Endothelial cell of umbilical vein (primary cell): ENCODE results near the gene LARP1. TPM values are rescaled to one million over a fixed set of nuclear protein-coding genes. Genes with fewer than 3 reads are reported as not detected.

Source experiments
- Bru-seq: library from RNA; stranded (reverse); fragments of 400-500 nt; gene quantifications from one replicate; lab custom pipeline; 2021; lab: Mats Ljungman, UMichigan
- BruChase-seq, 2 experiments: library from RNA; stranded (reverse); fragments of 400-500 nt; gene quantifications; one replicate each; lab custom pipeline; 2021; lab: Mats Ljungman, UMichigan
- BruUV-seq: library from RNA; stranded (reverse); fragments of 400-500 nt; replicated peaks from 2 replicates; lab custom pipeline; 2021; lab: Mats Ljungman, UMichigan
- CTCF ChIA-PET: fragments of 300-600, 350-600 bp; sonication (Branson Sonifier 250); formaldehyde crosslinking; loops from one replicate; lab custom pipeline; 2021; ENCODE audit warnings: antibody characterized with exemption, inconsistent platforms; lab: Charles Lee
- POLR2A ChIA-PET: fragments of 300-600, 350-600 bp; sonication (Branson Sonifier 250); formaldehyde crosslinking; loops from one replicate; lab custom pipeline; 2021; ENCODE audit warnings: antibody characterized with exemption, inconsistent platforms; lab: Charles Lee
- DNase-seq: peaks from one replicate; pipeline ENCODE4 v3.0.0-alpha.2; 2011; ENCODE audit warnings: low read depth, low spot score
- FAIRE-seq: peaks from 2 replicates; lab custom pipeline; 2011; peaks lifted over from hg19 to GRCh38; lab: Jason Lieb, UNC
- H2AFZ ChIP-seq: 2 replicates; pipeline ENCODE4 v1.6.0; 2012; ENCODE audit warnings: low read depth, low read length, control low read depth, inconsistent platforms
- H3K27ac ChIP-seq: 2 replicates; pipeline ENCODE4 v1.5.1; 2011; ENCODE audit warnings: low read depth, mild to moderate bottlenecking, control low read depth, low read length, moderate library complexity; ENCODE audit not compliant: insufficient read depth
- H3K27me3 ChIP-seq, 2 experiments: 2 replicates each; pipeline versions ENCODE4 v1.6.0 to v1.6.1; 2011; ENCODE audit warnings: low read length in 2 of 2, mixed read lengths in 1 of 2; ENCODE audit not compliant: control insufficient read depth in 2 of 2, insufficient read depth in 2 of 2
- H3K36me3 ChIP-seq, 2 experiments: 2 replicates in 1 of 2; 3 replicates in 1 of 2; pipeline ENCODE4 v1.5.1; 2011; ENCODE audit warnings: low read length in 2 of 2, mild to moderate bottlenecking in 1 of 2, moderate library complexity in 1 of 2; ENCODE audit not compliant: control insufficient read depth in 2 of 2, insufficient read depth in 2 of 2; ENCODE audit errors: extremely low read depth in 1 of 2
- H3K4me1 ChIP-seq: 3 replicates; pipeline ENCODE4 v1.5.1; 2011; ENCODE audit warnings: mild to moderate bottlenecking, low read length; ENCODE audit not compliant: control insufficient read depth, insufficient read depth; ENCODE audit errors: extremely low read depth
- H3K4me2 ChIP-seq: 2 replicates; pipeline ENCODE4 v1.6.1; 2011; ENCODE audit warnings: low read length, control low read depth, mixed read lengths; ENCODE audit not compliant: insufficient read depth
- H3K4me3 ChIP-seq, 3 experiments: fragments of 200-600 bp in 1 of 3; sonication (generic), shearing (Covaris generic) in 1 of 3; replicated peaks in 1 of 3; 2 replicates each; pipeline ENCODE4 v1.5.1; 2011 to 2016; ENCODE audit warnings: control low read depth in 3 of 3, low read length in 3 of 3, mild to moderate bottlenecking in 2 of 3, inconsistent platforms in 1 of 3, low read depth in 1 of 3, moderate library complexity in 1 of 3; ENCODE audit not compliant: insufficient read depth in 1 of 3
- H3K79me2 ChIP-seq: 2 replicates; pipeline ENCODE4 v1.6.0; 2012; ENCODE audit warnings: low read length, inconsistent platforms; ENCODE audit not compliant: control insufficient read depth, insufficient read depth
- H3K9ac ChIP-seq: replicated peaks from 2 replicates; pipeline ENCODE3; 2011; ENCODE audit warnings: low read length, control low read depth; ENCODE audit not compliant: insufficient read depth; ENCODE audit errors: extremely low read depth
- H3K9me1 ChIP-seq: replicated peaks from 3 replicates; pipeline ENCODE4 v1.6.0; 2011; ENCODE audit warnings: mild to moderate bottlenecking, low read length; ENCODE audit not compliant: control insufficient read depth, insufficient read depth; ENCODE audit errors: extremely low read depth
- H3K9me3 ChIP-seq: replicated peaks from 2 replicates; pipeline ENCODE4 v1.5.1; 2012; ENCODE audit warnings: low read length, inconsistent platforms; ENCODE audit not compliant: control insufficient read depth, insufficient read depth
- H4K20me1 ChIP-seq: replicated peaks from 2 replicates; pipeline ENCODE3; 2011; ENCODE audit warnings: mild to moderate bottlenecking, low read length; ENCODE audit not compliant: control insufficient read depth, insufficient read depth; ENCODE audit errors: extremely low read depth
- EZH2 ChIP-seq: IDR thresholded peaks from 2 replicates; pipeline ENCODE4 v1.6.1; 2012; ENCODE audit warnings: borderline replicate concordance, low read depth, mild to moderate bottlenecking, moderate library complexity, low read length, inconsistent platforms; ENCODE audit not compliant: severe bottlenecking
- FOS ChIP-seq: IDR thresholded peaks from 2 replicates; pipeline ENCODE4 v1.6.1; 2011; ENCODE audit warnings: mild to moderate bottlenecking, low read length, moderate library complexity, borderline replicate concordance; ENCODE audit not compliant: insufficient read depth
- GATA2 ChIP-seq: IDR thresholded peaks from 2 replicates; pipeline ENCODE4 v1.7.0; 2011; ENCODE audit warnings: low read depth, mild to moderate bottlenecking, moderate library complexity, mixed read lengths, low read length; ENCODE audit not compliant: insufficient read length, insufficient read depth
- JUN ChIP-seq: IDR thresholded peaks from 2 replicates; pipeline ENCODE4 v1.6.1; 2011; ENCODE audit warnings: borderline replicate concordance, low read depth; ENCODE audit not compliant: insufficient read length, insufficient read depth
- MAX ChIP-seq: IDR thresholded peaks from 2 replicates; pipeline ENCODE4 v1.6.1; 2011; ENCODE audit not compliant: insufficient read depth, insufficient read length
- MYC ChIP-seq: IDR thresholded peaks from one replicate; pipeline ENCODE4 v1.6.1; 2011; ENCODE audit warnings: mild to moderate bottlenecking, low read depth, low read length
- POLR2A ChIP-seq: IDR thresholded peaks from 2 replicates; pipeline ENCODE4 v1.6.1; 2012; ENCODE audit warnings: low read depth, mild to moderate bottlenecking, control low read depth, low read length
- POLR2AphosphoS5 ChIP-seq: IDR thresholded peaks from 2 replicates; pipeline ENCODE4 v1.6.1; 2012; ENCODE audit warnings: low read depth, mild to moderate bottlenecking, control low read depth, low read length, moderate library complexity; ENCODE audit not compliant: insufficient read depth
- dilution Hi-C: fragments of 300-500 bp; cut with MboI; formaldehyde crosslinking; loops from one replicate; pipeline ENCODE4 v1.15.0; 2019; ENCODE audit warnings: low sequenced_read_pairs; ENCODE audit not compliant: extremely low pct_ligation_motif_present
- intact Hi-C: fragments of 100-400 bp; cut with micrococcal nuclease; formaldehyde crosslinking; loops from one replicate; pipeline ENCODE4 v1.10.0; 2022
- long read RNA-seq: library from polyadenylated mRNA; stranded (forward); transcript quantifications from one replicate; pipeline ENCODE4 v2.0.0, GENCODE V29; 2021
- polyA minus RNA-seq, 3 experiments: library from RNA; depleted of rRNA, polyadenylated mRNA; stranded (reverse); fragments of >200 nt; gene quantifications; 1 replicate in 1 of 3; 2 replicates in 2 of 3; pipeline ENCODE4 v1.2.3, GENCODE V29; 2011
- polyA plus RNA-seq, 4 experiments: library from polyadenylated mRNA; depleted of rRNA in 3 of 4; stranded (reverse) in 3 of 4; unstranded in 1 of 4; fragments of >200 nt; gene quantifications; 2 replicates each; pipeline versions ENCODE4 v1.2.1 to v1.2.3, GENCODE V29; 2011 to 2012; ENCODE audit warnings: missing spikeins in 1 of 4
- total RNA-seq: library from RNA; stranded (reverse); gene quantifications from 2 replicates; pipeline ENCODE4 v1.2.3, GENCODE V29; 2021
- TF ChIP-seq, protein P1 (sequence below), 2 donors: IDR thresholded peaks; 1 replicate in 1 of 2; 2 replicates in 1 of 2; pipeline ENCODE4 v1.5.1; 2011; ENCODE audit warnings: low read length in 2 of 2, mild to moderate bottlenecking in 2 of 2, moderate library complexity in 2 of 2, control low read depth in 1 of 2, inconsistent platforms in 1 of 2, low read depth in 1 of 2; ENCODE audit not compliant: insufficient read depth in 1 of 2; ENCODE audit errors: extremely low read depth in 1 of 2

The LARP1 gene
- total RNA-seq (227 and 252 TPM in 2 replicates), polyA plus RNA-seq (57.1 and 70.4 TPM in 2 replicates), polyA minus RNA-seq (120 and 127 TPM in 2 replicates), Bru-seq, nascent RNA (percentile 84 among the genes with signal in this experiment), BruChase-seq, experiment 1, labeled RNA remaining after a 6-hour chase (percentile 95 among the genes with signal in this experiment), BruChase-seq, experiment 2, labeled RNA remaining after a 2-hour chase (percentile 87 among the genes with signal in this experiment)
- polyA plus RNA-seq (2011; cell fraction: cytosol; rRNA removed) = 74.0 and 83.1 TPM in 2 replicates
- 155 and 162 TPM in 2 replicates for polyA plus RNA-seq (2011; cell fraction: nucleus; rRNA removed)
- polyA plus RNA-seq (2012) = 86.8 and 99.9 TPM in 2 replicates
- polyA minus RNA-seq (2011; cell fraction: cytosol; rRNA and poly(A)+ RNA removed) = 87.9 TPM
- polyA minus RNA-seq (2011; cell fraction: nucleus; rRNA and poly(A)+ RNA removed) = 92.8 and 116 TPM in 2 replicates
- long read RNA-seq, partial matches to known transcripts = 11 of 125 reads
- long read RNA-seq, other reads (novel, unspliced or antisense) = 114 of 125 reads

- BruUV-seq = no TSS peak
- Histone ChIP-seq H3K4me1 (peaks cover 31% of the 10 kb centered on the region), H3K27ac (peak within 1 kb of the TSS; percentile 62), H3K9ac (peak within 1 kb of the TSS; percentile 82), H3K79me2 (peaks cover 51% of the 10 kb centered on the region), H3K9me1 (no peaks in the 10 kb centered on the region), H3K4me2 (peak within 1 kb of the TSS; percentile 72), H3K4me3 (peak within 1 kb of the TSS; percentile 86 to 92 (median 88)), H3K9me3 (no peaks in the 10 kb centered on the region), H2AFZ (peak within 1 kb of the TSS; percentile 48), H3K27me3 (no peaks in the 10 kb centered on the region), H4K20me1 (peaks cover 13% of the 10 kb centered on the region), H3K36me3 (no peaks in the 10 kb centered on the region)
- POLR2A ChIA-PET = no interaction called here
- FAIRE-seq (no peak), DNase-seq (peak; percentile 57)
- dilution Hi-C loops = no loop called here
- intact Hi-C loops = loop anchor here (1.0 to 10.0 kb wide), 9 partner anchors 15 to 711 kb away; partner anchors contain the start of genes CNOT8 and MRPL22
- TF ChIP-seq MAX (no peak), EZH2 (no peak), POLR2AphosphoS5 (no peak), MYC (no peak), POLR2A (no peak), JUN (no peak), FOS (no peak), GATA2 (no peak)
- TF ChIP-seq, protein P1, sequence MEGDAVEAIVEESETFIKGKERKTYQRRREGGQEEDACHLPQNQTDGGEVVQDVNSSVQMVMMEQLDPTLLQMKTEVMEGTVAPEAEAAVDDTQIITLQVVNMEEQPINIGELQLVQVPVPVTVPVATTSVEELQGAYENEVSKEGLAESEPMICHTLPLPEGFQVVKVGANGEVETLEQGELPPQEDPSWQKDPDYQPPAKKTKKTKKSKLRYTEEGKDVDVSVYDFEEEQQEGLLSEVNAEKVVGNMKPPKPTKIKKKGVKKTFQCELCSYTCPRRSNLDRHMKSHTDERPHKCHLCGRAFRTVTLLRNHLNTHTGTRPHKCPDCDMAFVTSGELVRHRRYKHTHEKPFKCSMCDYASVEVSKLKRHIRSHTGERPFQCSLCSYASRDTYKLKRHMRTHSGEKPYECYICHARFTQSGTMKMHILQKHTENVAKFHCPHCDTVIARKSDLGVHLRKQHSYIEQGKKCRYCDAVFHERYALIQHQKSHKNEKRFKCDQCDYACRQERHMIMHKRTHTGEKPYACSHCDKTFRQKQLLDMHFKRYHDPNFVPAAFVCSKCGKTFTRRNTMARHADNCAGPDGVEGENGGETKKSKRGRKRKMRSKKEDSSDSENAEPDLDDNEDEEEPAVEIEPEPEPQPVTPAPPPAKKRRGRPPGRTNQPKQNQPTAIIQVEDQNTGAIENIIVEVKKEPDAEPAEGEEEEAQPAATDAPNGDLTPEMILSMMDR (IDR thresholded peaks at IDR 0.05; ENCODE audit: extremely low read depth in 1 of 2, insufficient read depth in 1 of 2, low read depth in 1 of 2, low read length in 2 of 2) = no peak
- CTCF ChIA-PET = interaction anchor here (0.9 kb wide), 1 partner anchor 105 kb away, joined by 3 read pairs; no protein-coding TSS in a partner anchor
These were observed at the start of gene LARP1 for GRCh38 chr5:154755361-154756008. LARP1 (plus strand) TSS chr5:154755377; CDS start chr5:154755758, 381 bp downstream.
